K562 (cell line): Measurements from ENCODE around the gene CLEC3A.

ENCODE experiments used
- CTCF ChIP-seq, 3 experiments: IDR thresholded peaks in 2 of 3; conservative IDR thresholded peaks in 1 of 3; 2 replicates each; pipeline ENCODE4 v1.5.1; 2011 to 2012; ENCODE audit warnings: low read length in 3 of 3, mild to moderate bottlenecking in 3 of 3, control low read depth in 2 of 3, improper control_type of control experiment in 1 of 3, inconsistent platforms in 1 of 3, low read depth in 1 of 3, mixed read lengths in 1 of 3, moderate library complexity in 1 of 3; ENCODE audit not compliant: insufficient read depth in 2 of 3
- HDAC2 ChIP-seq: fragments of 450-650 bp; IDR thresholded peaks from 2 replicates; pipeline ENCODE4 v1.6.1; 2016; ENCODE audit warnings: mild to moderate bottlenecking
- MAX ChIP-seq: sonication (generic); formaldehyde crosslinking; IDR thresholded peaks from 2 replicates; pipeline ENCODE4 v1.9.0; 2022; ENCODE audit warnings: mild to moderate bottlenecking, missing genetic modification reagents
- MAZ ChIP-seq, 2 experiments: fragments of 450-650 bp in 1 of 2; sonication (generic) in 1 of 2; formaldehyde crosslinking; IDR thresholded peaks in 1 of 2; conservative IDR thresholded peaks in 1 of 2; 2 replicates each; pipeline versions ENCODE4 v1.4.0 to v1.5.0; 2020; ENCODE audit warnings: mild to moderate bottlenecking in 1 of 2, missing genetic modification reagents in 1 of 2
- ZHX1 ChIP-seq: fragments of 150-350 bp; conservative IDR thresholded peaks from 2 replicates; pipeline ENCODE4 v1.6.1; 2014; ENCODE audit warnings: low read length

GRCh38 chr16:78024159-78024558, 1.8 kb downstream of the CLEC3A start:
- TF ChIP-seq HDAC2 (no peak), MAZ (CRISPR knock-in tag; conservative IDR thresholded peaks at IDR 0.05 in 1 of 2, IDR thresholded peaks at IDR 0.05 in 1 of 2) (no peak), MAX (CRISPR knock-in tag) (no peak), CTCF (IDR thresholded peaks at IDR 0.05 in 2 of 3, conservative IDR thresholded peaks at IDR 0.05 in 1 of 3; ENCODE audit: insufficient read depth in 2 of 3, low read depth in 1 of 3, low read length in 3 of 3) (no peak), ZHX1 (no peak)
